ES-I3 (cell line): ENCODE measurements around the gene RBM47.
"Not testable (repeated sequence)": the region's sequence is repeated elsewhere in the genome, so short reads cannot be mapped to it uniquely, and the experiment has no call there.

ENCODE experiments used
- H3K36me3 ChIP-seq: 2 replicates; pipeline ENCODE4 v1.6.1; 2013; ENCODE audit warnings: mild to moderate bottlenecking, low read length, control low read depth, moderate library complexity; ENCODE audit not compliant: insufficient read depth
- H3K4me1 ChIP-seq: 2 replicates; pipeline ENCODE4 v1.6.1; 2013; ENCODE audit warnings: mild to moderate bottlenecking, control low read depth, low read length; ENCODE audit not compliant: insufficient read depth
- H3K9ac ChIP-seq: 2 replicates; pipeline ENCODE4 v1.6.1; 2013; ENCODE audit warnings: low read depth, mild to moderate bottlenecking, low read length, moderate library complexity
- H3K9me3 ChIP-seq: 2 replicates; pipeline ENCODE4 v1.6.1; 2013; ENCODE audit warnings: mild to moderate bottlenecking, low read length, moderate library complexity; ENCODE audit not compliant: control insufficient read depth, insufficient read depth

RBM47 gene

DNA sequence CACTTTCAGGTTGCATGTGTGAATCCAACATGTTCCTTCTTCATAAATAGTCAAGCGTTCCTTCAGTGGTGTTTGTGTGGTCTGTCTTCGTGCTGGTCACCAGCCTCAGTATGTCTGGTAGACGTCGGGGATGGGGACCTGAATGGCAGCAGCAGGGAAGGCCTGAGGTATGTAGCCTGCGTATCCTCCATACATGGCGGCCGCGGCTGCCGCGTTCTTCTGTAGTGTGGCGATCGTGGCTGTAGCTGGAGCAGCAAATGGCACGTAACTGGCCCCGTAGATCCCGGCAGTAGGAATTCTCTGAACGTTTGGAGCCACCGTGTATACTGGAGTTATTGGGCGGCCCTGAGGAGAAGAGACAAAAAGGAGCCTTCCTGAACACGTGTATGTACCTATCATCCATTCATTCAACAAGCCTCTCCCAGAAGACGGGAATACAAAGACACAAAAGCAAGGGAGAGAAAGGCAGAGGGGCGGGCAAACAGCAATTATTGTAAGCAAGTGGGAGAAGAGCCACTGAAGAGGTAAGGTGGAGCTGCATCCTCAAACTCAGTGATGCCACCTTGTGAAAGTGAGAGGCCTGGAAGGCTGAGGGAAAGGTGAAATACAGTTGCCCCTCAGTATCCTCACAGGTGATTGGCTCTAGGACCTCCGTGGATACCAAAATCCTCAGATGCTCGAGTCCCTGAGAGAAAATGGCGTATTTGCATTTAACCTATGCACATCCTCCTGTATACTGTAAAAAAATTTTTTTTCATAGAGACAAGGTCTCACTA, 203.7 kb downstream of the RBM47 start:
- no peak overlapping the region for H3K9ac ChIP-seq
- no peaks in the 10 kb centered on the region for H3K9me3 ChIP-seq
- H3K4me1 ChIP-seq: no peaks in the 10 kb centered on the region
- H3K36me3 ChIP-seq: peaks cover 5% of the 10 kb centered on the region

DNA sequence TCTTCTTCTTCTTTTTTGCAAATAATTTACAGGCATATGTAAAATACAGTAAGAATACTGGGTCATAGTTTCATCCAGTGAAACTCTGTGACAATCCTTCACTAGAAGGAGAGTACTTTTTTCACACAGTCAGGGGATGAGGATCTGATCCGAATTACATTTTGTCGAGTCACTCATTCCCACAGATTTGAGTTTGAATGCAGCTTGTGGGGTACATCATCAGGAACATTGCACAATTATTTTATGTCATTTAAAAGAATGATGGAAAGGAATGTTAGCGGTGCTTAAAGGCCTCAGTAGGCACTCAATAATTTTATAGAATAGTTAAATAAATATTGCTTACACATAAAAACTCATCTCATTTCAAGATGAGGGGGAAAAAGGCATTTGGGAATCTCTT, 205.9 kb downstream of the RBM47 start:
- H3K9ac ChIP-seq: no peak overlapping the region
- H3K4me1 ChIP-seq: no peaks in the 10 kb centered on the region
- H3K9me3 ChIP-seq: no peaks in the 10 kb centered on the region
- peaks cover 5% of the 10 kb centered on the region; the same call in 1 of the 2 replicates for H3K36me3 ChIP-seq

- H3K9ac ChIP-seq: no peak overlapping the region
- no peaks in the 10 kb centered on the region for H3K4me1 ChIP-seq
- peaks cover 5% of the 10 kb centered on the region; the same call in 1 of the 2 replicates for H3K36me3 ChIP-seq
- peaks cover 4% of the 10 kb centered on the region; the same call in 1 of the 2 replicates for H3K9me3 ChIP-seq
Measured at GRCh38 chr4:40421839-40422708, 207.6 kb downstream of the RBM47 start.

- H3K4me1 ChIP-seq: no peaks in the 10 kb centered on the region
- H3K9me3 ChIP-seq: peaks cover 4% of the 10 kb centered on the region; the same call in 1 of the 2 replicates
- peaks cover 5% of the 10 kb centered on the region; the same call in 1 of the 2 replicates for H3K36me3 ChIP-seq
- H3K9ac ChIP-seq: no peak overlapping the region
Measured at GRCh38 chr4:40419231-40419912, 210.3 kb downstream of the RBM47 start.

GRCh38 chr4:40418430-40419230, 211.0 kb downstream of the RBM47 start:
- Histone ChIP-seq H3K4me1 (no peaks in the 10 kb centered on the region), H3K9ac (no peak overlapping the region)

GRCh38 chr4:40417941-40418340, 211.7 kb downstream of the RBM47 start:
- H3K9ac ChIP-seq: no peak overlapping the region
- H3K4me1 ChIP-seq: no peaks in the 10 kb centered on the region
- peaks cover 4% of the 10 kb centered on the region; the same call in 1 of the 2 replicates for H3K9me3 ChIP-seq
- H3K36me3 ChIP-seq: peaks cover 5% of the 10 kb centered on the region; the same call in 1 of the 2 replicates

More at GRCh38 chr4:40418430-40419230, 211.0 kb downstream of the RBM47 start:
- peaks cover 4% of the 10 kb centered on the region; the same call in 1 of the 2 replicates for H3K9me3 ChIP-seq
- H3K36me3 ChIP-seq: peaks cover 5% of the 10 kb centered on the region; the same call in 1 of the 2 replicates

GRCh38 chr4:40414673-40415072, 215.0 kb downstream of the RBM47 start:
- no peaks in the 10 kb centered on the region for H3K4me1 ChIP-seq
- no peaks in the 10 kb centered on the region for H3K36me3 ChIP-seq
- no peak overlapping the region for H3K9ac ChIP-seq
- peaks cover 4% of the 10 kb centered on the region; the same call in 1 of the 2 replicates for H3K9me3 ChIP-seq

DNA sequence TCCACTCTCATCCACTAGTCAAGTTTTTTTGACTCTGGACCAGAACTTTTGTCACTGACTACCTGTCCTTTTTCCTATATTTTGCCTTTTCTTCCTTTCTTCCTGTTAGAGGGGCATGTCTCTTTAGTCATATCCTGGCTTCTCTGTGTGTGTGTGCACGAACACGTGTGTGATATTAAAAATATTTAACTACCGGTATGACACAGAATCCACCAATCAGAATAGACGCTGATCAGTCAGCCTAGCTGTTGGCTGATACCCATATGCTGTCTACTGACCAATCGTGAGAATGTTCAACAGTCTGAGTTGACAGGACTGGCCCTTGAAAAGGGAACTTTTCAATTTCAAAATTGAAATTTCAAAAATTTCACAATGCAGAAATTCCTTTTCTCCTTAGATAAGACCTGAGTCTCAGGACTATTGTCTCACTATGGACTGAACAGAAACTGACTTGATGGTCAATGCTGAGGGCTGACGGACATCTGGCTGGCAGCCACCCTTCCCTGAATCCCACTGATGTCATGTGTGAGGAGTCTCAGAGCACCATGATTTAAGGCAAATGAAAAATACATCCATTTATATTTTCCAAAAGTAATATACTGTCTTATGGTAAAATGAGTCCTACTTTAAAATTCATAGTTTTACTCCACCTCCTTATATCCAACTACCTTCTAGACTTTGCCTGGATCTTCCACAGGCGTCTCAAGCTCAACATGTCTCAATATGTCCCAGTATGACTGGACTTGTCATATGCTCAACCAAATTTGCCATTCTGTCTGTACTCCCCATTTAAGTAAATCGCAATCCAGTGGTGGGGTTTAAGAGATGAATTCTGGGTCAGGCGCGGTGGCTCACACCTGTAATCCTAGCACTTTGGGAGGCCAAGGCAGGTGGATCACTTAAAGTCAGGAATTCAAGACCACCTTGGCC, 216.5 kb downstream of the RBM47 start:
- Histone ChIP-seq H3K9me3 (no peaks in the 10 kb centered on the region), H3K36me3 (no peaks in the 10 kb centered on the region), H3K4me1 (no peaks in the 10 kb centered on the region), H3K9ac (no peak overlapping the region)

DNA sequence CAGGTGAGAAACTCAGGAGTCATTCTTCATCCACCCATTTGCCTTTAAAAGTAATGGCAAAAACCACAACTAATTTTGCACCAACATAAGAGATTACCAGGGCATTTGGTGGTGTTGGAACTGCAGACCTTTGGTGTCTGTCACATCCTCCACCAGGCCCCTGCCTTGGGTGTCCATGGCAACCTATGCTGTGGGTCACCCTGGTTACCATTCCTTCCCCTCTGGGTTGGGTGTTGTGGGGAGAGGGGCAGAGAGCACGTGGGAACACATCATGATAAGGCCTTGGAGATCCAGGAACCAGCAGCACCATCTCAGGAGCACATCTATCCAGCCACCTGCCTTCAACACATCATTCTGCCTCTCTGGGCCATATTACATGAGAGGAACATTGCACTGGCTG, 217.3 kb downstream of the RBM47 start:
- Histone ChIP-seq H3K4me1 (no peaks in the 10 kb centered on the region), H3K9me3 (0 out of 2 replicates have a peak, but pooled peaks cover 3% of the 10 kb centered on the region), H3K36me3 (no peaks in the 10 kb centered on the region), H3K9ac (no peak overlapping the region)

DNA sequence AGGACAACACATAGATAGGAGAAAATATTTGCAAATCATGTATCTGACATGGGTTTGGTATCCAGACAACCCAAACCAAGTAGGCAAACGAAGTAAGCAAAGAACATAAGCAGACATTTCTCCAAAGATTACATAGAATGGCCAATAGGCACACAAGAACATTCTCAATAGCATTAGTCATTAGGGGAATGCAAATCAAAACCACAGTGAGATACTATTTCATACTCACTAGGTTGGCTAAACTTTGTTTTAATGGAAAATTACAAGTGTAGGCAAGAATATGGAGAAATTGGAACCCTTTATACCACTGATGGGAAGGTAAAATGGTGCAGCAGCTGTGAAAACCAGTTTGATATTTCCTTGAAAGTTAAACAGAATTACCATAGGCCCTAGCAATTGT, 219.8 kb downstream of the RBM47 start:
- Histone ChIP-seq H3K36me3 (no peaks in the 10 kb centered on the region), H3K4me1 (no peaks in the 10 kb centered on the region), H3K9ac (no peak overlapping the region), H3K9me3 (peaks cover 7% of the 10 kb centered on the region)

- H3K4me1 ChIP-seq, H3K36me3 ChIP-seq, H3K9me3 ChIP-seq, H3K9ac ChIP-seq: not testable (repeated sequence)
Measured at GRCh38 chr4:40407468-40407867, 222.2 kb downstream of the RBM47 start.

GRCh38 chr4:40406340-40406739, 223.3 kb downstream of the RBM47 start:
- peaks cover 7% of the 10 kb centered on the region for H3K9me3 ChIP-seq
- H3K9ac ChIP-seq: no peak overlapping the region
- H3K4me1 ChIP-seq: no peaks in the 10 kb centered on the region; the same call in 1 of the 2 replicates
- no peaks in the 10 kb centered on the region; the same call in 1 of the 2 replicates for H3K36me3 ChIP-seq

GRCh38 chr4:40405193-40405592, 224.5 kb downstream of the RBM47 start:
- no peaks in the 10 kb centered on the region; the same call in 1 of the 2 replicates for H3K4me1 ChIP-seq
- H3K9ac ChIP-seq: no peak overlapping the region
- H3K9me3 ChIP-seq: peaks cover 7% of the 10 kb centered on the region
- H3K36me3 ChIP-seq: no peaks in the 10 kb centered on the region; the same call in 1 of the 2 replicates
